SK-N-SH (cell line): Measurements from ENCODE around the gene PSMB8. TPM values are rescaled to one million over a fixed set of nuclear protein-coding genes. Genes with fewer than 3 reads are reported as not detected.

Experiments
- CTCF ChIA-PET: fragments of 300-600, 350-600 bp; formaldehyde crosslinking; extraction: SDS; loops from one replicate; lab custom pipeline; 2021; lab: Yijun Ruan, JAX
- POLR2A ChIA-PET: fragments of 350-600 bp; sonication (Branson Sonifier 250); formaldehyde crosslinking; extraction: SDS; loops from one replicate; lab custom pipeline; 2020; ENCODE audit warnings: antibody characterized with exemption, inconsistent platforms; lab: Yijun Ruan, JAX
- DNase-seq: peaks from one replicate; pipeline ENCODE4 v3.0.0; 2012
- H2AFZ ChIP-seq: fragments of 200-600 bp; sonication (generic); 2 replicates; pipeline ENCODE4 v1.8.1; 2016; ENCODE audit warnings: antibody characterized with exemption, mild to moderate bottlenecking, low read depth
- H3F3A ChIP-seq: fragments of 200-600 bp; sonication (generic); replicated peaks from 2 replicates; pipeline ENCODE3; 2016; ENCODE audit warnings: antibody characterized with exemption, mild to moderate bottlenecking; ENCODE audit not compliant: insufficient read depth
- H3K27ac ChIP-seq, 2 experiments: fragments of 200-500 bp in 1 of 2; fragments of 200-600 bp in 1 of 2; sonication (Bioruptor generic) in 1 of 2; sonication (generic), shearing (Covaris generic) in 1 of 2; 2 replicates each; pipeline versions ENCODE4 v1.5.1 to v1.6.1; 2014 to 2016; ENCODE audit warnings: low read depth in 2 of 2, inconsistent platforms in 1 of 2, low read length in 1 of 2, mild to moderate bottlenecking in 1 of 2, mixed read lengths in 1 of 2
- H3K27me3 ChIP-seq: fragments of 200-600 bp; sonication (generic), shearing (Covaris generic); 2 replicates; pipeline ENCODE4 v1.6.1; 2016; ENCODE audit warnings: mixed run types; ENCODE audit not compliant: insufficient read depth
- H3K36me3 ChIP-seq, 2 experiments: fragments of 200-500 bp in 1 of 2; fragments of 200-600 bp in 1 of 2; sonication (Bioruptor generic) in 1 of 2; sonication (generic) in 1 of 2; replicated peaks in 1 of 2; 2 replicates each; pipeline versions ENCODE3 to v1.5.1; 2014 to 2016; ENCODE audit warnings: low read length in 1 of 2, mild to moderate bottlenecking in 1 of 2; ENCODE audit not compliant: insufficient read depth in 2 of 2, control insufficient read depth in 1 of 2
- H3K4me1 ChIP-seq, 2 experiments: fragments of 200-500 bp in 1 of 2; fragments of 200-600 bp in 1 of 2; sonication (Bioruptor generic) in 1 of 2; sonication (generic), shearing (Covaris generic) in 1 of 2; 2 replicates each; pipeline versions ENCODE4 v1.5.1 to v1.6.1; 2014 to 2016; ENCODE audit warnings: low read depth in 1 of 2, low read length in 1 of 2, mixed run types in 1 of 2; ENCODE audit not compliant: insufficient read depth in 2 of 2, control insufficient read depth in 1 of 2
- H3K4me2 ChIP-seq: fragments of 200-600 bp; sonication (generic), shearing (Covaris generic); 2 replicates; pipeline ENCODE4 v1.6.1; 2017; ENCODE audit warnings: mixed run types
- H3K4me3 ChIP-seq, 2 experiments: fragments of 200-500 bp in 1 of 2; fragments of 200-600 bp in 1 of 2; sonication (Bioruptor generic) in 1 of 2; sonication (generic), shearing (Covaris generic) in 1 of 2; 2 replicates each; pipeline versions ENCODE4 v1.5.1 to v1.8.1; 2014 to 2016; ENCODE audit warnings: low read depth in 2 of 2, inconsistent platforms in 1 of 2, low read length in 1 of 2, mild to moderate bottlenecking in 1 of 2, mixed read lengths in 1 of 2, moderate library complexity in 1 of 2
- H3K79me2 ChIP-seq: fragments of 200-600 bp; sonication (generic); 2 replicates; pipeline ENCODE4 v1.8.1; 2017; ENCODE audit warnings: mild to moderate bottlenecking; ENCODE audit not compliant: insufficient read depth
- H3K9ac ChIP-seq: fragments of 200-600 bp; sonication (generic); 2 replicates; pipeline ENCODE4 v1.6.1; 2017; ENCODE audit warnings: mixed run types
- H3K9me2 ChIP-seq: fragments of 200-600 bp; sonication (generic); 2 replicates; pipeline ENCODE4 v1.6.1; 2017; ENCODE audit warnings: mixed run types
- H3K9me3 ChIP-seq: fragments of 200-600 bp; sonication (generic); 2 replicates; pipeline ENCODE4 v1.6.1; 2017; ENCODE audit warnings: mixed run types, mild to moderate bottlenecking, moderate library complexity
- H4K20me1 ChIP-seq: fragments of 200-600 bp; sonication (generic); 2 replicates; pipeline ENCODE4 v1.6.1; 2017; ENCODE audit warnings: mild to moderate bottlenecking, mixed run types; ENCODE audit not compliant: insufficient read depth
- CTCF ChIP-seq: fragments of 200-600 bp; sonication (generic); IDR thresholded peaks from 2 replicates; pipeline ENCODE4 v1.6.1; 2017; ENCODE audit warnings: antibody characterized with exemption, mild to moderate bottlenecking, moderate library complexity
- ELF1 ChIP-seq: IDR thresholded peaks from 2 replicates; pipeline ENCODE4 v1.4.0; 2012
- EP300 ChIP-seq, 2 experiments: IDR thresholded peaks; 2 replicates each; pipeline versions ENCODE4 v1.4.0 to v1.6.1; 2012; ENCODE audit warnings: borderline replicate concordance in 1 of 2, low read depth in 1 of 2, low read length in 1 of 2
- EZH2phosphoT487 ChIP-seq: fragments of 200-600 bp; sonication (generic); IDR thresholded peaks from 2 replicates; pipeline ENCODE4 v1.6.1; 2017; ENCODE audit warnings: low read depth, mixed run types, mild to moderate bottlenecking, antibody characterized with exemption, moderate library complexity, borderline replicate concordance
- FOXM1 ChIP-seq: IDR thresholded peaks from 2 replicates; pipeline ENCODE4 v1.4.0; 2012; ENCODE audit warnings: low read depth, mild to moderate bottlenecking
- JUND ChIP-seq: IDR thresholded peaks from 2 replicates; pipeline ENCODE4 v1.4.0; 2012
- MEF2A ChIP-seq: IDR thresholded peaks from 2 replicates; pipeline ENCODE4 v1.4.0; 2012; ENCODE audit warnings: low read depth, borderline replicate concordance
- MXI1 ChIP-seq: IDR thresholded peaks from 2 replicates; pipeline ENCODE4 v1.6.1; 2012; ENCODE audit warnings: mild to moderate bottlenecking, low read depth, low read length, improper control_type of control experiment
- PBX3 ChIP-seq: IDR thresholded peaks from 2 replicates; pipeline ENCODE4; 2012
- RCOR1 ChIP-seq: fragments of 150-350 bp; IDR thresholded peaks from 2 replicates; pipeline ENCODE4 v1.6.1; 2017; ENCODE audit warnings: antibody characterized with exemption, low read length
- REST ChIP-seq: IDR thresholded peaks from 2 replicates; pipeline ENCODE4 v1.6.1; 2012; ENCODE audit warnings: mild to moderate bottlenecking, low read depth, low read length, moderate library complexity
- RFX5 ChIP-seq: IDR thresholded peaks from 2 replicates; pipeline ENCODE4 v1.6.1; 2012; ENCODE audit warnings: mild to moderate bottlenecking, improper control_type of control experiment, low read length
- TAF1 ChIP-seq: IDR thresholded peaks from 2 replicates; pipeline ENCODE4 v1.6.1; 2012; ENCODE audit warnings: low read depth, mild to moderate bottlenecking, low read length, moderate library complexity, borderline replicate concordance
- TCF12 ChIP-seq: IDR thresholded peaks from 2 replicates; pipeline ENCODE4 v1.4.0; 2012
- TEAD4 ChIP-seq: IDR thresholded peaks from 2 replicates; pipeline ENCODE4 v1.4.0; 2012; ENCODE audit warnings: mild to moderate bottlenecking, borderline replicate concordance; ENCODE audit not compliant: insufficient read depth
- USF1 ChIP-seq: IDR thresholded peaks from 2 replicates; pipeline ENCODE4 v1.4.0; 2012; ENCODE audit warnings: low read depth, borderline replicate concordance
- YY1 ChIP-seq: IDR thresholded peaks from 2 replicates; pipeline ENCODE4 v1.4.0; 2012; ENCODE audit warnings: low read depth, mild to moderate bottlenecking
- WGBS: methylation state at CpG from one replicate; pipeline ENCODE4 v1.1.6; 2017; ENCODE audit warnings: low lambda C conversion rate; 5-methylcytosine and 5-hydroxymethylcytosine counted together
- polyA plus RNA-seq, 3 experiments: library from polyadenylated mRNA; depleted of rRNA; stranded (reverse); fragments of >200 nt; gene quantifications; 2 replicates each; pipeline ENCODE4 v1.2.3, GENCODE V29; 2012

The PSMB8 gene
- polyA plus RNA-seq, 1 of the 3 experiments (the other 2 are of a cell fraction), result 52.8 TPM

GRCh38 chr6:32888576-32888975 lies 44.7 kb upstream of the PSMB8 start:
- DNase-seq, result no peak

More at GRCh38 chr6:32888576-32888975, 44.7 kb upstream of the PSMB8 start:
- Histone ChIP-seq H3K36me3 (no peaks in the 10 kb centered on the region), H3K27me3 (no peaks in the 10 kb centered on the region; the same call in 1 of the 2 replicates), H3K4me2 (no peak overlapping the region), H4K20me1 (no peaks in the 10 kb centered on the region), H3K9me3 (no peaks in the 10 kb centered on the region), H3K27ac (no peak overlapping the region), H3K4me3 (no peak overlapping the region), H2AFZ (no peak overlapping the region), H3K9ac (no peak overlapping the region), H3K9me2 (no peaks in the 10 kb centered on the region), H3F3A (peaks cover 13% of the 10 kb centered on the region), H3K79me2 (no peaks in the 10 kb centered on the region), H3K4me1 (peaks cover 0 to 8% of the 10 kb centered on the region in 2 experiments; a peak in 2 of 4 replicates)
- POLR2A ChIA-PET, result no interaction called here
- CTCF ChIA-PET, result interaction anchor here (1.0 to 2.2 kb wide), 2 partner anchors 45 to 65 kb away, joined by 3 to 8 read pairs; no protein-coding TSS in a partner anchor
- 58% methylated on average over 2 of the region's 2 CpGs for WGBS
- no peak for TF ChIP-seq MEF2A
- TF ChIP-seq USF1, result no peak
- no peak for TF ChIP-seq JUND
- no peak for TF ChIP-seq ELF1
- no peak for TF ChIP-seq MXI1
- TF ChIP-seq YY1, result no peak
- no peak for TF ChIP-seq TAF1
- TF ChIP-seq TEAD4, result no peak
- no peak for TF ChIP-seq PBX3
- no peak for TF ChIP-seq REST
- no peak for TF ChIP-seq EZH2phosphoT487
- TF ChIP-seq EP300 (IDR thresholded peaks at IDR 0.05; ENCODE audit: borderline replicate concordance in 1 of 2, low read depth in 1 of 2, low read length in 1 of 2), result no peak
- TF ChIP-seq RFX5, result no peak
- no peak for TF ChIP-seq CTCF
- no peak for TF ChIP-seq TCF12
- TF ChIP-seq RCOR1, result no peak
- no peak for TF ChIP-seq FOXM1
